SU-DHL-6 (cell line): ENCODE results near the gene ESPN.

ENCODE experiments used
- H2AFZ ChIP-seq: fragments of 200-600 bp; sonication (generic); 2 replicates; pipeline ENCODE4 v1.6.1; 2014; ENCODE audit warnings: low read depth, mild to moderate bottlenecking, moderate library complexity, mixed read lengths, antibody characterized with exemption, low read length; ENCODE audit not compliant: severe bottlenecking
- H3F3A ChIP-seq: fragments of 200-600 bp; shearing (Covaris generic); 2 replicates; pipeline ENCODE4 v1.6.0; 2016; ENCODE audit warnings: antibody characterized with exemption, mild to moderate bottlenecking; ENCODE audit not compliant: insufficient read depth
- H3K27ac ChIP-seq: fragments of 200-600 bp; sonication (generic); 2 replicates; pipeline ENCODE4 v1.5.1; 2016; ENCODE audit warnings: low read depth, mild to moderate bottlenecking, low read length, moderate library complexity, mixed read lengths
- H3K27me3 ChIP-seq: fragments of 200-600 bp; sonication (generic), shearing (Covaris generic); 2 replicates; pipeline ENCODE4 v1.6.0; 2014; ENCODE audit warnings: mild to moderate bottlenecking, low read length
- H3K36me3 ChIP-seq: fragments of 200-600 bp; sonication (generic); 2 replicates; pipeline ENCODE4 v1.6.1; 2014; ENCODE audit warnings: mild to moderate bottlenecking, low read length, mixed read lengths
- H3K4me2 ChIP-seq: fragments of 300-600, 200-600 bp; shearing (Covaris generic), sonication (generic); 2 replicates; pipeline ENCODE4 v1.6.0; 2014; ENCODE audit warnings: low read length, low read depth, mild to moderate bottlenecking; ENCODE audit not compliant: poor library complexity, severe bottlenecking
- H3K4me3 ChIP-seq: fragments of 200-600 bp; sonication (generic); 2 replicates; pipeline ENCODE4 v1.5.1; 2014; ENCODE audit warnings: antibody characterized with exemption, low read length, mild to moderate bottlenecking, mixed read lengths; ENCODE audit not compliant: insufficient read depth, poor library complexity, severe bottlenecking
- H3K79me2 ChIP-seq: fragments of 200-600 bp; sonication (generic); 2 replicates; pipeline ENCODE4 v1.6.1; 2014; ENCODE audit warnings: mild to moderate bottlenecking, low read length, moderate library complexity; ENCODE audit not compliant: insufficient read depth
- H3K9ac ChIP-seq: fragments of 200-600 bp; sonication (generic); 2 replicates; pipeline ENCODE4 v1.7.0; 2014; ENCODE audit warnings: mild to moderate bottlenecking, low read length
- H3K9me2 ChIP-seq: fragments of 200-600 bp; sonication (generic); replicated peaks from 2 replicates; pipeline ENCODE4 v1.6.1; 2014; ENCODE audit warnings: low read length; ENCODE audit not compliant: insufficient read depth
- H3K9me3 ChIP-seq: fragments of 200-600 bp; sonication (generic); 2 replicates; pipeline ENCODE4 v1.6.1; 2014; ENCODE audit warnings: low read length, mixed read lengths; ENCODE audit not compliant: insufficient read depth
- H4K20me1 ChIP-seq: fragments of 200-600 bp; sonication (generic); 2 replicates; pipeline ENCODE4 v1.6.1; 2014; ENCODE audit warnings: low read depth, mild to moderate bottlenecking, antibody characterized with exemption, low read length, moderate library complexity, mixed read lengths
- EZH2phosphoT487 ChIP-seq: fragments of 200-600 bp; sonication (generic), shearing (Covaris generic); conservative IDR thresholded peaks from 2 replicates; pipeline ENCODE4 v1.6.1; 2018; ENCODE audit warnings: mild to moderate bottlenecking, antibody characterized with exemption, low read length, moderate library complexity, mixed read lengths
- TF ChIP-seq, protein P1 (sequence below): fragments of 200-600 bp; sonication (generic); IDR thresholded peaks from one replicate; pipeline ENCODE4 v1.5.1; 2017; ENCODE audit warnings: antibody characterized with exemption, mild to moderate bottlenecking, low read length, moderate library complexity; ENCODE audit not compliant: insufficient read depth, poor library complexity, severe bottlenecking

Gene ESPN

DNA sequence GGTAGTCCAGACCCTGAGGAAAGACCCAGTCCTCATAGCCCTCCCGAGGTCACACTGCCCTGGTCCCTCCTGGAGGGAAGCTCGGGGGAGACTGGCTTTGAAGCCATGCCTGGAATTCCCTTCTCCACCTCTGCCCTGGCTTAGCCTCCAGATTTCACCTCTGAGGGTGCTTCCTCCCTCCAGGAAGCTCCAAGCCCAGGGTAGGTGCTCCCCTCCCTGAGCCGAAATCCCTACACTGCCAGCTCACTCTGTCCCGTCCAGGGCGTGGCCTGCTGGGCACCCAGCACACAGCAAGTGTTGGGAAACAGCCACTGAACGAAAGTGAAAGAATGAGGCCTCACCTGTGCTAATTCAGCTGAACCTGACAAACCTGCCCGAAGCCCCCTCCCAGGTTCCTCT, 47.4 kb downstream of the ESPN start:
- Histone ChIP-seq H3K9me2 (no peaks in the 10 kb centered on the region), H3K4me3 (no peak overlapping the region), H3K27ac (no peak overlapping the region), H3F3A (no peaks in the 10 kb centered on the region), H3K27me3 (no peaks in the 10 kb centered on the region), H3K79me2 (no peaks in the 10 kb centered on the region), H3K9ac (no peak overlapping the region), H3K9me3 (no peaks in the 10 kb centered on the region), H2AFZ (no peak overlapping the region), H3K4me2 (no peak overlapping the region), H4K20me1 (no peaks in the 10 kb centered on the region), H3K36me3 (no peaks in the 10 kb centered on the region)
- TF ChIP-seq EZH2phosphoT487: no peak
- TF ChIP-seq, protein P1, sequence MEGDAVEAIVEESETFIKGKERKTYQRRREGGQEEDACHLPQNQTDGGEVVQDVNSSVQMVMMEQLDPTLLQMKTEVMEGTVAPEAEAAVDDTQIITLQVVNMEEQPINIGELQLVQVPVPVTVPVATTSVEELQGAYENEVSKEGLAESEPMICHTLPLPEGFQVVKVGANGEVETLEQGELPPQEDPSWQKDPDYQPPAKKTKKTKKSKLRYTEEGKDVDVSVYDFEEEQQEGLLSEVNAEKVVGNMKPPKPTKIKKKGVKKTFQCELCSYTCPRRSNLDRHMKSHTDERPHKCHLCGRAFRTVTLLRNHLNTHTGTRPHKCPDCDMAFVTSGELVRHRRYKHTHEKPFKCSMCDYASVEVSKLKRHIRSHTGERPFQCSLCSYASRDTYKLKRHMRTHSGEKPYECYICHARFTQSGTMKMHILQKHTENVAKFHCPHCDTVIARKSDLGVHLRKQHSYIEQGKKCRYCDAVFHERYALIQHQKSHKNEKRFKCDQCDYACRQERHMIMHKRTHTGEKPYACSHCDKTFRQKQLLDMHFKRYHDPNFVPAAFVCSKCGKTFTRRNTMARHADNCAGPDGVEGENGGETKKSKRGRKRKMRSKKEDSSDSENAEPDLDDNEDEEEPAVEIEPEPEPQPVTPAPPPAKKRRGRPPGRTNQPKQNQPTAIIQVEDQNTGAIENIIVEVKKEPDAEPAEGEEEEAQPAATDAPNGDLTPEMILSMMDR: no peak

DNA sequence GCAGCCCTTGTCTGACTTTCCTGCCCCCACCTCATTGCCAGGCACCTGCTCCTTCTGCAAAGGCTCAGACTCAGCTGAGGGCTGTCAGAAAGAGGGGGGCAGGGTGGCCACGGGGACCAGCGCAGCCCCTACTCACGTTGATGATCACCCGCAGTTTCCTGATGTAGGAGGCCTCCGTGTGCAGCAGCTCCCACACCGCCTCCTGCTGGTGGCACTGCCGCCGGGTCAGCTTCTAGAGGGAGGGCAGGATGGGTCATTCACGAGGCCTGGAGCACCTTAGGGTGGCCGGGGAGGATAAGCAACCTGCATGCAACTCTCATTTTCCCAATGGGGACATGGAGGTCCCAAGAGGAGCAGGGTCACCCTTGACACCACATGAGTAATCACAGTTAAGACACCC, 47.8 kb downstream of the ESPN start:
- no peak overlapping the region for H2AFZ ChIP-seq
- H3K27ac ChIP-seq: no peak overlapping the region
- no peak overlapping the region for H3K4me3 ChIP-seq
- no peaks in the 10 kb centered on the region for H3K79me2 ChIP-seq
- H4K20me1 ChIP-seq: no peaks in the 10 kb centered on the region
- H3K9ac ChIP-seq: no peak overlapping the region
- no peaks in the 10 kb centered on the region for H3F3A ChIP-seq
- H3K36me3 ChIP-seq: no peaks in the 10 kb centered on the region
- TF ChIP-seq EZH2phosphoT487: no peak
- TF ChIP-seq, protein P1: peak; percentile 38
- H3K9me2 ChIP-seq: no peaks in the 10 kb centered on the region
- no peaks in the 10 kb centered on the region for H3K9me3 ChIP-seq
- no peak overlapping the region for H3K4me2 ChIP-seq
- no peaks in the 10 kb centered on the region for H3K27me3 ChIP-seq

DNA sequence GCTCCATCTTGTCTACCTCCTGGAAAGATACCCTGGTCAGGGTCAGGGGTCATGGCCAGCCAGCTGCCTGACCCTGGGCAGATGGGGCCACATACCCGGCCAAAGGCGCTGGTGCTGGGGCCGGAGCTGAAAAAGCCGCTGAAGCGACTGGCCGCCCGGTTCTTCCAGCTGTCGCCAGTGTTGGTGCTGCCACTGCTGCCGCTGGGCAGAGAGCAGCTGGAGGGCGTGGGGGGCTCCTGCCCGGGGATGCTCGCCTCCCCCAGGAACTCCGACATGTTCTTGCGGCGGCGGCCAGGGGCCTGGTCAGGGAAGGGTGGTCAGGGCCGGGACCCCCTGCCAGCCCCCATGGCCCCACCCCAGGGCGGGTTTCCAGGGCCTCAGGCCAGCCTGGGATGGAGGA, 48.6 kb downstream of the ESPN start:
- H3K9me3 ChIP-seq: no peaks in the 10 kb centered on the region
- H3K9me2 ChIP-seq: no peaks in the 10 kb centered on the region
- no peak overlapping the region for H3K4me3 ChIP-seq
- no peak overlapping the region for H2AFZ ChIP-seq
- no peak overlapping the region for H3K9ac ChIP-seq
- no peaks in the 10 kb centered on the region for H3K36me3 ChIP-seq
- no peaks in the 10 kb centered on the region for H3K79me2 ChIP-seq
- no peaks in the 10 kb centered on the region for H3F3A ChIP-seq
- H3K27me3 ChIP-seq: no peaks in the 10 kb centered on the region
- H3K4me2 ChIP-seq: no peak overlapping the region
- H3K27ac ChIP-seq: no peak overlapping the region
- TF ChIP-seq, protein P1: no peak
- TF ChIP-seq EZH2phosphoT487: no peak
- H4K20me1 ChIP-seq: no peaks in the 10 kb centered on the region
